ENCODE results near the gene NDUFB7. TPM values are rescaled to one million over a fixed set of nuclear protein-coding genes. Genes with fewer than 3 reads are reported as not detected.
"Not testable (repeated sequence)": the region's sequence is repeated elsewhere in the genome, so short reads cannot be mapped to it uniquely, and the experiment has no call there.

Gene NDUFB7
- total and polyA plus RNA-seq, 9 donors = 86.9 to 429 (median 153) TPM; not detected in 1

DNA sequence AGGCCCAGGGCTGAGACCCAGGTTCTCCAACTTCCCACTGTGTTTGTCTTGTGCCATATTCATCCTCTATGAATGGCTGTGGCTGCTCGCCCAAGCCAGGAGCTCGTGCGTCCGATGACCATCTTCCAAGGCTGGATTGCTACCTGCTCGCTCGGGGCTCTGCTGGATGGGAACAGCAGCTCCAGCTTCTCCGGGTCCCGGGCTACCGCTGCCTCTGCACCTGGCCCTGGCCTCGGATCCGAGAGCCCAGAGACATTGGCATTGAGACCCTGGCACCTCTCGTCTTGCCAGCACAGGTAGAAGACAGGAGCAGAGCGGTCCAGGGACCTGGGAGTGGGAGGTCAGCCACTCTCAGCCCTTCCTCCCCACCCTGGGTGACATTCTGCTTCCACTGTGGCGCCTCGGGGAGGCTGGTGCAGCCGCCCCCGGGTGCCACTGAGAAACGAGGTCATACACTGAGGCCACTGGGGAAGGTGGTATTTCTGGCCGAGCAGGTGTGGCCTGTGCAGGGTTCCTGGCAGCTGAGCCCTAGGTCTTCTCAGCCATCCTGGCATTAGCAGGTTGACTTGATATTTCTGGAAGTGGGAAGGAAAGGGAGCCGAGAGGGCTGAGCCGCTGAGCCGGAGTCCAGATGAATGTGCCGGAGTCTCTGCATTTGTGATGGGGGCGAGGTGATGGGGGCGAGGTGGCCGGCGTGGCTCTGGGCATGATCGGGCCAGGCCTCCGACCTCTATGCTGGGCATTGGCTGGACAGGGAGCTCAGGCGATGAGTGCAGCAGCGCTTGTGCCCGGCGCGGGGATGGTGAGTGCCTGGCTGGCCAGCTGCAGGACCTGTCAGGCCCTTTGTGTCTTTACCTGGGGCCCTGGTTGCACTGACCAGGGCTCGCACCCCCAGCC lies 18.6 kb downstream of the NDUFB7 start:
- intact Hi-C loops (cut with DNase I) = no loop called here
- Histone ChIP-seq H3K4me3 (no peak overlapping the region), H3K36me3 (no peaks in the 10 kb centered on the region), H3K27ac (no peak overlapping the region), H3K4me1 (ENCODE audit: insufficient read depth) (peaks cover 9% of the 10 kb centered on the region), H3K27me3 (no peaks in the 10 kb centered on the region), H3K9me3 (no peaks in the 10 kb centered on the region)
- TF ChIP-seq EP300 (IDR thresholded peaks at IDR 0.05) = no peak
- no peak for TF ChIP-seq CTCF (IDR thresholded peaks at IDR 0.05)
- TF ChIP-seq POLR2A (IDR thresholded peaks at IDR 0.05) = no peak
- DNase-seq = no peak
- WGBS, 3 donors = 90 to 95% (median 91%) methylated on average over 35 of the region's 35 CpGs

DNA sequence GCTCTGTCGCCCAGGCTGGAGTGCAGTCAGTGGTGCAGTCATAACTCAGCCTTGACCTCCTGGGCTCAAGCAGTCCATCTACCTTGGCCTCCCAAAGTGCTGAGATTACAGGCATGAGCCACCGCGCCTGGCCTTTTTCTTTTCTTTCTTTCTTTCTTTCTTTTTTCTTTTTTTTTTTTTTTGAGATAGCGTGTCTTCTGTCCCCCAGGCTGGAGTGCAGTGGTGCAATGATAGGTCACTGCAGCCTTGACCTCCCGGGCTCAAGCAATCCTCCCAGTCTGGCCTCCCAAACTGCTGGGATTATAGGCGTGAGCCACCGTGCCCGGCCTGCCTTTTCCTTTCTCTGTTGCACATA lies 19.9 kb downstream of the NDUFB7 start:
- H3K36me3 ChIP-seq; H3K9me3 ChIP-seq; H3K27ac ChIP-seq; H3K4me1 ChIP-seq (ENCODE audit: insufficient read depth); H3K4me3 ChIP-seq; intact Hi-C loops (cut with DNase I); H3K27me3 ChIP-seq; DNase-seq: not testable (repeated sequence)
- 33 to 59% (median 43%) methylated on average over 8 of the region's 8 CpGs for WGBS, 3 donors

DNA sequence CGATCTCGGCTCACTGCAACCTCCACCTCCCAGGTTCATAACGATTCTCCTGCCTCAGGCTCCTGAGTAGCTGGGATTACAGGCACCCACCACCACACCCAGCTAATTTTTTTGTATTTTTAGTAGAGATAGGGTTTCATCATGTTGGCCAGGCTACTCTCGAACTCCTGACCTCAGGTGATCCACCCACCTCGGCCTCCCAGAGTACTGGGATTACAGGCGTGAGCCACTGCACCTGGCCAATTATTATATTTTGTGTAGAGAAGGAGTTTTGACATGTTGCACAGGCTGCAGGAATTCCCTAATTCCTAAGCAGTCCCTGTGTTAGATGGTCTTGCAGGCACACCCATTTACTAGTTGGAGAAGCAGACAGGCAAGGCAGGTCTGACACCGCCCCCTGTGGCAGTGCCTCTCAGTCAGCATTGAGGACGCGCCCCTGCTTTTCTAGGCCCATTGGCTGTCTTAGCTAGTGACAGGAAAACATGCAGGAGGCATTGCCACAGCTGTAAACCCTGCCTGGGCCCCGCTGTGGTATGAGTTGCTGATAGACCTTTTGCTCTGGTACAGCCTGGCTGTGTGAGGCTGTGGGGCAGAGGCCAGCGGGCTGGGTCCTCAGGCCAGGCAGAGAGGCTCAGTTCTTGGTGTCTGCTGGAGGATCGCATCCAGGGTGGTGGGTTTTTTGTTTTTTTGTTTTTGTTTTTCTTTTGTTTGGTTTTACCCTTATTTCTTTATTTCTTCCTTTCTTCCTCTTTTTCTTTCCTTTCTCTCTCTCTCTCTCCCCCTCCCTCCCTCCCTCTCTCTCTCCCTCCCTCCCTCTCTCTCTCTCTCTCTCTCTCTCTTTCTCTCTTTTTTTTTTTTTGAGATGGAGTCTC lies 20.5 kb downstream of the NDUFB7 start:
- H3K27me3 ChIP-seq; H3K27ac ChIP-seq; intact Hi-C loops (cut with DNase I); H3K36me3 ChIP-seq; H3K9me3 ChIP-seq; DNase-seq; H3K4me3 ChIP-seq; H3K4me1 ChIP-seq (ENCODE audit: insufficient read depth): not testable (repeated sequence)
- 74 to 80% (median 77%) methylated on average over 12 of the region's 12 CpGs for WGBS, 3 donors

DNA sequence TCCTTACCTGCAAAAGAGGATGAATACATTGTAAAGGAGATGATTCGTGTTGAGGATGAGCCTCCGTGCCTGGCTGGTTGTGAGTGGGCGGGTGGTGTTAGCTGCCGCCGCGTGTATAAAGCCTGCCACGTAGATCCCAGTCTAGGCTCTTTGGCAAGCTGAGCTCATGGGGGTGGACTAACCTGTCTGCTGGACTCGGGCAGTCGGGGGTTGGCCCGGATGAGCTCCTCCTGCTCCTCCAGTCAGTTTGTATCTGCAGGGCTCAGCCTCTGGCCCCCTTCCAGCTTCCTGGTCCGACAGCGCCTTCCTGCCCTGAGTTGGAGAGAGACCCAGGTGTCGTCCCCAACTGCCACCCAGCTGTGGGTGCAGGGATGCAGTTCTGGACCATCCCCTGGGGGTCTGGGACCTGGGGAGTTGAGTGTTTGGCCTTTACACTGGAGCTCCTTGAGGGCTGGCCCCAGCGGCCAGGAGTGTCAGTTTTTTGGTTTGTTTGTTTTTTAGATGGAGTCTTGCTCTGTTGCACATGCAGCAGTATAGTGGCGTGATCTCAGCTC lies 21.6 kb downstream of the NDUFB7 start:
- H3K27me3 ChIP-seq = no peaks in the 10 kb centered on the region
- intact Hi-C loops (cut with DNase I) = no loop called here
- DNase-seq = no peak
- 61 to 67% (median 66%) methylated on average over 13 to 15 of the region's 15 CpGs for WGBS, 3 donors
- TF ChIP-seq CTCF (IDR thresholded peaks at IDR 0.05) (no peak), POLR2A (IDR thresholded peaks at IDR 0.05) (no peak), EP300 (IDR thresholded peaks at IDR 0.05) (no peak)
- H3K9me3 ChIP-seq = no peaks in the 10 kb centered on the region
- no peak overlapping the region for H3K27ac ChIP-seq
- peaks cover 5% of the 10 kb centered on the region for H3K4me1 ChIP-seq (ENCODE audit: insufficient read depth)
- no peaks in the 10 kb centered on the region for H3K36me3 ChIP-seq
- no peak overlapping the region for H3K4me3 ChIP-seq

GRCh38 chr19:14545716-14546082 lies 26.2 kb downstream of the NDUFB7 start:
- no peak for TF ChIP-seq EP300 (IDR thresholded peaks at IDR 0.05)
- Histone ChIP-seq H3K27ac (no peak overlapping the region), H3K4me1 (ENCODE audit: insufficient read depth) (no peaks in the 10 kb centered on the region), H3K27me3 (no peaks in the 10 kb centered on the region), H3K36me3 (no peaks in the 10 kb centered on the region), H3K9me3 (no peaks in the 10 kb centered on the region), H3K4me3 (no peak overlapping the region)
- intact Hi-C loops (cut with DNase I) = no loop called here
- WGBS, 3 donors = 81 to 86% (median 86%) methylated on average over 9 of the region's 9 CpGs
- DNase-seq = no peak
